T47D (cell line): ENCODE measurements around the gene ETV6.

ENCODE experiments used
- DNase-seq, 2 experiments: peaks; one replicate each; pipeline versions ENCODE4 v3.0.0 to v3.0.0-alpha.2; 2011 to 2012; ENCODE audit warnings: low read depth in 1 of 2, low spot score in 1 of 2
- JUND ChIP-seq: IDR thresholded peaks from 2 replicates; pipeline ENCODE4 v1.6.1; 2012; ENCODE audit warnings: low read depth
- in situ Hi-C: cut with HindIII; loops from 2 replicates; pipeline ENCODE4 v1.10.0; 2016; ENCODE audit warnings: low sequenced_read_pairs, low pct_unique_long_range_greater_than_20kb

The ETV6 gene

GRCh38 chr12:11923067-11923466 is 273.6 kb downstream of the ETV6 start:
- no peak for TF ChIP-seq JUND
- in situ Hi-C loops: no loop called here
- DNase-seq: no peak

GRCh38 chr12:11927286-11927935 is 277.9 kb downstream of the ETV6 start:
- DNase-seq: no peak
- in situ Hi-C loops: no loop called here
- TF ChIP-seq JUND: no peak

GRCh38 chr12:11929714-11930113 is 280.2 kb downstream of the ETV6 start:
- DNase-seq: no peak
- in situ Hi-C loops: no loop called here
- TF ChIP-seq JUND: no peak

- TF ChIP-seq JUND: no peak
- no peak for DNase-seq
- in situ Hi-C loops: no loop called here
Measured at GRCh38 chr12:11939223-11939622, 289.7 kb downstream of the ETV6 start.

GRCh38 chr12:11941606-11942337 is 292.3 kb downstream of the ETV6 start:
- in situ Hi-C loops: no loop called here
- DNase-seq: no peak
- no peak for TF ChIP-seq JUND

- TF ChIP-seq JUND: no peak
- no peak for DNase-seq
- in situ Hi-C loops: no loop called here
Measured at GRCh38 chr12:11943919-11944700, 294.6 kb downstream of the ETV6 start.
